ENCODE measurements around the gene CBLB. TPM values are rescaled to one million over a fixed set of nuclear protein-coding genes. Genes with fewer than 3 reads are reported as not detected.

Gene CBLB
- total RNA-seq, 1 experiment from 2014 or later: 8.6 TPM

GRCh38 chr3:105774444-105775180 lies 94.2 kb downstream of the CBLB start:
- Histone ChIP-seq H3K27ac (ENCODE audit: low read length) (no peak overlapping the region), H3K9me3 (ENCODE audit: control insufficient read depth, insufficient read depth, low read depth, low read length) (no peaks in the 10 kb centered on the region), H3K27me3 (ENCODE audit: control insufficient read depth, insufficient read depth, low read length) (no peaks in the 10 kb centered on the region), H3K4me3 (ENCODE audit: low read depth in 2 of 2, low read length in 2 of 2) (no peak overlapping the region), H3K4me1 (ENCODE audit: control insufficient read depth, insufficient read depth, low read length) (no peaks in the 10 kb centered on the region), H3K36me3 (ENCODE audit: control insufficient read depth, insufficient read depth, low read length) (no peaks in the 10 kb centered on the region)
- CTCF ChIA-PET: no interaction called here
- TF ChIP-seq CTCF (IDR thresholded peaks at IDR 0.05): no peak
- no peak for TF ChIP-seq SIN3A (IDR thresholded peaks at IDR 0.05; ENCODE audit: borderline replicate concordance, insufficient read depth, low read depth, low read length)
- no peak for TF ChIP-seq POLR2AphosphoS5 (IDR thresholded peaks at IDR 0.05; ENCODE audit: low read depth, low read length)
- no peak for TF ChIP-seq TCF7L2 (IDR thresholded peaks at IDR 0.05; ENCODE audit: low read depth, low read length)
- no peak for TF ChIP-seq REST (IDR thresholded peaks at IDR 0.05; ENCODE audit: insufficient read depth in 1 of 2, low read depth in 2 of 2, low read length in 1 of 2)
- in situ Hi-C loops (cut with HindIII; ENCODE audit: low pct_unique_long_range_greater_than_20kb, low sequenced_read_pairs) (no loop called here), intact Hi-C loops (cut with micrococcal nuclease; ENCODE audit: unreplicated experiment) (no loop called here)
- BruUV-seq (replicated peaks): no TSS peak
- DNase-seq (ENCODE audit: low read depth, low spot score) (no peak), ATAC-seq (no peak)
- POLR2A ChIA-PET: no interaction called here

- H3K36me3 ChIP-seq (ENCODE audit: control insufficient read depth, insufficient read depth, low read length): no peaks in the 10 kb centered on the region
- in situ Hi-C loops (cut with HindIII; ENCODE audit: low pct_unique_long_range_greater_than_20kb, low sequenced_read_pairs) (no loop called here), intact Hi-C loops (cut with micrococcal nuclease; ENCODE audit: unreplicated experiment) (no loop called here)
- DNase-seq (ENCODE audit: low read depth, low spot score): no peak
- H3K9me3 ChIP-seq (ENCODE audit: control insufficient read depth, insufficient read depth, low read depth, low read length): no peaks in the 10 kb centered on the region
- H3K27me3 ChIP-seq (ENCODE audit: control insufficient read depth, insufficient read depth, low read length): no peaks in the 10 kb centered on the region
- no peak for ATAC-seq
- TF ChIP-seq TCF7L2 (IDR thresholded peaks at IDR 0.05; ENCODE audit: low read depth, low read length): no peak
- TF ChIP-seq POLR2AphosphoS5 (IDR thresholded peaks at IDR 0.05; ENCODE audit: low read depth, low read length): no peak
- TF ChIP-seq SIN3A (IDR thresholded peaks at IDR 0.05; ENCODE audit: borderline replicate concordance, insufficient read depth, low read depth, low read length): no peak
- TF ChIP-seq CTCF (IDR thresholded peaks at IDR 0.05): no peak
- TF ChIP-seq REST (IDR thresholded peaks at IDR 0.05; ENCODE audit: insufficient read depth in 1 of 2, low read depth in 2 of 2, low read length in 1 of 2): no peak
- no peaks in the 10 kb centered on the region for H3K4me1 ChIP-seq (ENCODE audit: control insufficient read depth, insufficient read depth, low read length)
- ChIA-PET POLR2A (no interaction called here), CTCF (no interaction called here)
- H3K27ac ChIP-seq (ENCODE audit: low read length): no peak overlapping the region
- no peak overlapping the region for H3K4me3 ChIP-seq (ENCODE audit: low read depth in 2 of 2, low read length in 2 of 2)
- no TSS peak for BruUV-seq (replicated peaks)
Measured at GRCh38 chr3:105773291-105773690, 95.5 kb downstream of the CBLB start.
